ENCODE data around the gene LRRC56. TPM values are rescaled to one million over a fixed set of nuclear protein-coding genes. Genes with fewer than 3 reads are reported as not detected.
A peak's percentile ranks its signal among the peaks of the same experiment; 100 is the strongest.

The LRRC56 gene
- total RNA-seq, 2 donors from 2014 or later: 3.0 to 4.3 TPM

DNA sequence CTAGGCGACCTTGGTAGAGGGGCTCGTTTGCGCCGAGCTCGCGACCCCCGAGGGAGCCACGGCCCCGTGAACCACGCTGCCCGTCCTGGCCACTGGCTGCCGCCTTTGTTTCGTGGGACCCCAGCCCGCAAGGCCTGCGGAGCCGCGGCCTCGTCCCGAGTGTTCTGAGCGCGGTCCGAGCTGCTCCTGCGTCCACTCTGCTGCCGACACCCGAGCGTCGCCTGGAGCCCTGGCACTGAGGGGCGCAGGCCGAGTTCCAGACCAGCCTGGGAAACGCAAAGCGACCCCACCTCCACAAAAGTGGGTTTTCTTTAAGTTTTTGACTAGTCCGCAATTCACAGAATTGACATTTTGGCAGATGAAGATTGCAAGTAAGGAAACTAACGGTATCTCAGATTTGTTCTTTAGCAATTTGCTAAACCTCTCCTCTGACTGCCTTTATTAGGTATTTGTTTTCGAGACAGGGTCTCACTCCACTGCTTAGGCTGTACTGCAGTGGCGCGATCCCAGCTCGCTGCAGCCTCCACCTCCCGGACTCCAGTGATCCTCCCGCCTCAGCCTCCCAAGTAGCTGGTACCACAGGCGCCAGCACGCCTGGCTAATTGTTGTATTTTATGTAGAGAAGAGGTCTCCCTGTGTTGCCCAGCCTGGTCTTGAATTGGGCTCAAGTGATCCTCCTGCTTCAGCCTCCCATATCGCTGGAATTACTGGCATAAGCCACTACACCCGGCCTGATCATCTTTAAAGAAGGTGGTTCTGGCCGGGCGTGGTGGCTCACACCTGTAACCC lies 29.4 kb upstream of the LRRC56 start:
- TF ChIP-seq, protein P1, sequence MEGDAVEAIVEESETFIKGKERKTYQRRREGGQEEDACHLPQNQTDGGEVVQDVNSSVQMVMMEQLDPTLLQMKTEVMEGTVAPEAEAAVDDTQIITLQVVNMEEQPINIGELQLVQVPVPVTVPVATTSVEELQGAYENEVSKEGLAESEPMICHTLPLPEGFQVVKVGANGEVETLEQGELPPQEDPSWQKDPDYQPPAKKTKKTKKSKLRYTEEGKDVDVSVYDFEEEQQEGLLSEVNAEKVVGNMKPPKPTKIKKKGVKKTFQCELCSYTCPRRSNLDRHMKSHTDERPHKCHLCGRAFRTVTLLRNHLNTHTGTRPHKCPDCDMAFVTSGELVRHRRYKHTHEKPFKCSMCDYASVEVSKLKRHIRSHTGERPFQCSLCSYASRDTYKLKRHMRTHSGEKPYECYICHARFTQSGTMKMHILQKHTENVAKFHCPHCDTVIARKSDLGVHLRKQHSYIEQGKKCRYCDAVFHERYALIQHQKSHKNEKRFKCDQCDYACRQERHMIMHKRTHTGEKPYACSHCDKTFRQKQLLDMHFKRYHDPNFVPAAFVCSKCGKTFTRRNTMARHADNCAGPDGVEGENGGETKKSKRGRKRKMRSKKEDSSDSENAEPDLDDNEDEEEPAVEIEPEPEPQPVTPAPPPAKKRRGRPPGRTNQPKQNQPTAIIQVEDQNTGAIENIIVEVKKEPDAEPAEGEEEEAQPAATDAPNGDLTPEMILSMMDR (conservative IDR thresholded peaks at IDR 0.05): no peak
- no peaks in the 10 kb centered on the region for H3K9me3 ChIP-seq (ENCODE audit: control insufficient read depth, low read length)
- H3K4me1 Mint-ChIP-seq: no peaks in the 10 kb centered on the region
- H3K27ac ChIP-seq (ENCODE audit: low read depth, low read length): peak overlapping the region; percentile 77
- peak overlapping the region; percentile 30 for H3K27ac Mint-ChIP-seq
- no peaks in the 10 kb centered on the region for H3K27me3 ChIP-seq (ENCODE audit: control insufficient read depth, insufficient read depth, low read length, poor library complexity, severe bottlenecking)
- H3K36me3 Mint-ChIP-seq (ENCODE audit: low read depth): peaks cover 28% of the 10 kb centered on the region
- H3K27me3 Mint-ChIP-seq (ENCODE audit: insufficient read depth): peaks cover 2% of the 10 kb centered on the region
- no peak for DNase-seq
- H3K4me3 ChIP-seq (ENCODE audit: low read length): peak overlapping the region; percentile 84
- H3K4me3 Mint-ChIP-seq: peak overlapping the region; percentile 90
- H3K36me3 ChIP-seq (ENCODE audit: control insufficient read depth, insufficient read depth, low read length): peaks cover 12% of the 10 kb centered on the region
- H3K9ac ChIP-seq (ENCODE audit: extremely low read depth, low read length, poor library complexity, severe bottlenecking): peak overlapping the region; percentile 65
- 40 to 49% methylated on average over 30 to 45 of the region's 45 CpGs for WGBS, 2 experiments (ENCODE audit: insufficient coverage in 1 of 2, insufficient read length in 1 of 2)
- no peaks in the 10 kb centered on the region for H3K4me1 ChIP-seq (ENCODE audit: control insufficient read depth, insufficient read depth, low read length)
- H3K9me3 Mint-ChIP-seq: no peaks in the 10 kb centered on the region

DNA sequence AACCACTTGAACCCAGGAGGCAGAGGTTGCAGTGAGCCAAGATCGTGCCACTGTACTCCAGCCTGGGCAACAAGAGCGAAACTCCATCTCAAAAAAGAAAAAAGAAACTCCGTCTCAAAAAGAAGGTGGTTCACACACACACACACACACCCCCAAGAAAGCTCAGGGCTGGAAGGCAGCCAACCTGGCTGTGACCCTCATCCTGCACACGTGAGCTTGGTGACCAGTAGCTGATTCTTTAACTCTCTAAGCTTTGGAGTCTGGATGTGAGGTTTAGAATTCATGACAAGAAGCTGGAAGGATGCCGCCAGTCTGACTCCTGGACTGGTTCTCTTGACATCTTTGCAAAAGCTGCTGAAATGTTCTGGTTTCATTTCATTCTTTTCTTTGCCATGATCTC lies 28.4 kb upstream of the LRRC56 start:
- H3K27me3 ChIP-seq (ENCODE audit: control insufficient read depth, insufficient read depth, low read length, poor library complexity, severe bottlenecking): no peaks in the 10 kb centered on the region
- no peaks in the 10 kb centered on the region for H3K9me3 Mint-ChIP-seq
- H3K36me3 Mint-ChIP-seq (ENCODE audit: low read depth): peaks cover 35% of the 10 kb centered on the region
- H3K4me1 Mint-ChIP-seq: no peaks in the 10 kb centered on the region
- no peak overlapping the region for H3K27ac Mint-ChIP-seq
- no peak overlapping the region for H3K9ac ChIP-seq (ENCODE audit: extremely low read depth, low read length, poor library complexity, severe bottlenecking)
- no peak overlapping the region for H3K4me3 ChIP-seq (ENCODE audit: low read length)
- no peaks in the 10 kb centered on the region for H3K9me3 ChIP-seq (ENCODE audit: control insufficient read depth, low read length)
- no peak for DNase-seq
- no peak overlapping the region for H3K27ac ChIP-seq (ENCODE audit: low read depth, low read length)
- no peaks in the 10 kb centered on the region for H3K4me1 ChIP-seq (ENCODE audit: control insufficient read depth, insufficient read depth, low read length)
- peaks cover 15% of the 10 kb centered on the region for H3K36me3 ChIP-seq (ENCODE audit: control insufficient read depth, insufficient read depth, low read length)
- peak overlapping the region; percentile 90 for H3K4me3 Mint-ChIP-seq
- WGBS, 2 experiments (ENCODE audit: insufficient coverage in 1 of 2, insufficient read length in 1 of 2): 98 to 100% methylated on average over 1 to 5 of the region's 5 CpGs
- TF ChIP-seq, protein P1 (conservative IDR thresholded peaks at IDR 0.05): no peak
- peaks cover 2% of the 10 kb centered on the region for H3K27me3 Mint-ChIP-seq (ENCODE audit: insufficient read depth)

DNA sequence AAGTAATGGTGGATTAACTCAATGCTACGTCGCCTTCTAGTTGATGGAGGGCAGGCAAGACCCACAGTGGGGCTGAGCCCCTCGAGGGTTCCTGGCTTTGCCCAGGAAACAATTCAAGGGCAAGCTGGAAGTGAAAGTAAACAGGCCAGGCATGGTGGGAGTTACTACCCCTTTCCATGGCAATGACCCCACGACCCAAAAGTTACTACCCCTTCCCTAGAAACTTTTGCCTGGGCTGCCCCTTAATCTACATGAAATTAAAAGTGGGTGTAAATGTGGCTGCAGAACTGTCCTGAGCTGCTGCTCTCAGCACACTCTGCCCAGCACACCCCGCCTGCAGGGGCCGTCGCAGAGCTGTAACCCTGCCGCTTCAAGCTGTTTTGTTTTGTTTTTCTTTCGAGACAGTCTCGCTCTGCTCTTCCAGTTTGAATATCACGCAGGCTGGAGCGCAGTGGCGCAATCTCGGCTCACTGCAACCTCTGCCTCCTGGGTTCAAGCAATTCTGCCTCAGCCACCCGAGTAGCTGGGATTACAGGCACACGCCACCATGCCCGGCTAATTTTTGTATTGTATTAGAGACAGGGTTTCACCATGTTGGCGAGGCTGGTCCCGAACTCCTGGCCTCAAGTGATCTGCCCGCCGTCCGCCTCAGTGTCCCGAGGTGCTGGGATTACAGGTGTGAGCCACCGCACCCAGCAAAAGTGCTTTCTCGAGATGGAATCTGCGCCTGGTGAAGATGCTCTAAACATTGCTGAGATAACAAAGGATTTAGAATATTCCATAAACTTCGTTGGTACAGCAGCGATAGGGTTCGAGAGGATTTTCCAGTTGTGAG lies 24.3 kb upstream of the LRRC56 start:
- Mint-ChIP-seq H3K36me3 (ENCODE audit: low read depth) (peaks cover 58% of the 10 kb centered on the region), H3K9me3 (peaks cover 19% of the 10 kb centered on the region), H3K27me3 (ENCODE audit: insufficient read depth) (no peaks in the 10 kb centered on the region), H3K27ac (no peak overlapping the region), H3K4me3 (no peak overlapping the region), H3K4me1 (no peaks in the 10 kb centered on the region)
- Histone ChIP-seq H3K36me3 (ENCODE audit: control insufficient read depth, insufficient read depth, low read length) (peaks cover 21% of the 10 kb centered on the region), H3K9ac (ENCODE audit: extremely low read depth, low read length, poor library complexity, severe bottlenecking) (no peak overlapping the region), H3K27me3 (ENCODE audit: control insufficient read depth, insufficient read depth, low read length, poor library complexity, severe bottlenecking) (no peaks in the 10 kb centered on the region), H3K9me3 (ENCODE audit: control insufficient read depth, low read length) (peaks cover 11% of the 10 kb centered on the region), H3K4me1 (ENCODE audit: control insufficient read depth, insufficient read depth, low read length) (no peaks in the 10 kb centered on the region), H3K4me3 (ENCODE audit: low read length) (no peak overlapping the region), H3K27ac (ENCODE audit: low read depth, low read length) (no peak overlapping the region)
- DNase-seq: no peak
- 93% methylated on average over 26 to 29 of the region's 29 CpGs for WGBS, 2 experiments (ENCODE audit: insufficient coverage in 1 of 2, insufficient read length in 1 of 2)
- TF ChIP-seq, protein P1 (conservative IDR thresholded peaks at IDR 0.05): no peak
